LoVo (cell line): ENCODE results near the gene COL5A1.

Experiments used
- DNase-seq: peaks from one replicate; pipeline ENCODE4 v3.0.0-alpha.2; 2016; ENCODE audit warnings: low spot score

Gene COL5A1

GRCh38 chr9:134858051-134858841 lies 216.6 kb downstream of the COL5A1 start:
- no peak for DNase-seq

DNA sequence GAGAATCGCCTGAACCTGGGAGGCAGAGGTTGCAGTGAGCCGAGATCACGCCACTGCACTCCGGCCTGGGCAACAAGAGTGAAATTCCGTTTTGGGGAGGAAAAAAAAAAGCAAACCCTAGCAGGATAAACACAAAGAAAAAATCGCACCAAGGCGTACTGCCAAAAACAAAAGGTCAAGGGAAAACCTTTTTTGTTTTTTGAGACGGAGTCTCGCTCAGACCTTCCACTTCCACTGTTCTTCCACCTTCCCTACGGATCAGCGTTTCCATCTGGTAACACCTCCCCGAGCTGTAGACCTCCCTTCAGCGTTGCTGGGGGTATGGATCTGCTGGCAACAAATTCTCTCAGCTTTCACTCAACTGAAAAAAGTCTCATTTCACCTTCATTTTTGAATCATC lies 218.9 kb downstream of the COL5A1 start:
- no peak for DNase-seq

DNA sequence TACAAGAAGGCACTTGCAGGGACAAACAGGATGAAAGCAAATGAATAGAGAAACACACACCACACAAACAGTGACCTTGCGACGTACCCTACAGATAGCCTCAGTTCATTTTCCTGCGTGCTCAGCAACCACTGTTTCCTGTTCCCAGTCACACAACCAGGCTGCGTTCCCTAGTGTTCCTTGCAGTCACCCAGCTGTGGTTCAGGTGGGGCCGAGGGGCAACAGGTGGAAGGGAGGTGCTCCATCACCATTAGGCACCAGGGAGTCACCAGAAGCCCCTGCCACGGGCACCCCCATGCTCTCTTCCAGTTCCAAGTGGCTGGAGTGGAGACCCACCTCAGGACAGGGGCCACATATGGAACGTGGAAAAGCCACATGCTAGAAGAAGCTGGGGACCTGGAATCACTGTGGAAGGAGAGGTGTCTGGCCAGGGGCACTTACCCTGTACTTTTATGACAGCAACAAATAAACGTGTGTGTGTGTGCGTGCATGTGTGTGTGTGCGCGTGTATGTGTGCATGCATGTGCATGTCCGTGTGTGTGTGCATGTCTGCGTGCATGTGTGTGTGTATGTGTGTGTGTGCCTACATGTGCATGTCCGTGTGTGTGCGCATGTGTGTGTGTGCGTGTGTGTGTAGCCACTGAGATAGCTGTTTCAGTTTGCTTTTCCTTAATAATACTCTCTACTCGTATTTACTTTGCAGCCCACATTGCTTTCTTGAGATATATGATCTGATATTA lies 220.2 kb downstream of the COL5A1 start:
- no peak for DNase-seq

GRCh38 chr9:134863306-134863902 lies 221.8 kb downstream of the COL5A1 start:
- DNase-seq, result no peak

DNA sequence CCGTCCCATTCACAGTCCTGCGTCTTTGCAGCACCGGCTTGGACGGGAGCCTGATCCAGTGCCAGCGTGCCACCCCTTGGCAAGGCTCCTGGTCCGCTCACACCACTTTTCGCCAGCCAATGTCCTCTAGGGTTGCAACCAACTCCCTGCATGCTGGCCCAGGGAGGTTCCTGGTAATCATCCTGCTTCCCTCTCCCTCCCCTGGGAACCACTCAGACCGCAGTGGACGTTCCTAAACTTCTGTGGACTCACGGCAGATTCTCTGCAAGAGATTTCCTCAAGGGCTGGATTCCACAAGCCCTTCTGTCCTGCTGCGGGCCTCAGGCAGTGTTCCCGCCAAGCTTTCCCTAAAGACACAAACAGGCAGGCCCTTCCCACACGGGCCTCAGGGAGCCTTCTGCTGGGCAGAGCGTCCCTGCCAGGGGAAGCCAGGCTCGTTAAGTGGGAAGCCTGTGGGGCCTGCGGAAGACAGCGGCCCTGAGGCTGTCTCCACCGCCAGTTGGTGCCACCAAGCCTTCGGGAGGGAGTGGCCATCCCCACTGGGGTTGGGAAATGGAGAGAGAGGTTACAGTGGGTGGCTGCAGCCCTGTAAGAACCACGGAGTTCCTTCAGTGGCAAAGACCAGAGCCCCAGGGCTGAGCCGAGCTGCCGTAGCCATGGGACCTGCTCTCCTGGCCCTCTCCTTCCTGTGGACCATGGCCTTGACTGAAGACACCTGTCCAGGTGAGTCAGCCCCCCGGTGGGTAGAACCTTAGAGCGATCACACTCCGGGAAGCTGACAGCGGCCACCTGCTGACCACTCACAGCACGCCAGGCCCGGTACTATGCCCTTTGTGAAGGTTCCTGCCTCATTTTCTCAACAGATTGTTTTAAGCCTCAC lies 222.6 kb downstream of the COL5A1 start:
- DNase-seq, result no peak

- DNase-seq, result no peak
Measured at GRCh38 chr9:134864821-134865190, 223.2 kb downstream of the COL5A1 start.

DNA sequence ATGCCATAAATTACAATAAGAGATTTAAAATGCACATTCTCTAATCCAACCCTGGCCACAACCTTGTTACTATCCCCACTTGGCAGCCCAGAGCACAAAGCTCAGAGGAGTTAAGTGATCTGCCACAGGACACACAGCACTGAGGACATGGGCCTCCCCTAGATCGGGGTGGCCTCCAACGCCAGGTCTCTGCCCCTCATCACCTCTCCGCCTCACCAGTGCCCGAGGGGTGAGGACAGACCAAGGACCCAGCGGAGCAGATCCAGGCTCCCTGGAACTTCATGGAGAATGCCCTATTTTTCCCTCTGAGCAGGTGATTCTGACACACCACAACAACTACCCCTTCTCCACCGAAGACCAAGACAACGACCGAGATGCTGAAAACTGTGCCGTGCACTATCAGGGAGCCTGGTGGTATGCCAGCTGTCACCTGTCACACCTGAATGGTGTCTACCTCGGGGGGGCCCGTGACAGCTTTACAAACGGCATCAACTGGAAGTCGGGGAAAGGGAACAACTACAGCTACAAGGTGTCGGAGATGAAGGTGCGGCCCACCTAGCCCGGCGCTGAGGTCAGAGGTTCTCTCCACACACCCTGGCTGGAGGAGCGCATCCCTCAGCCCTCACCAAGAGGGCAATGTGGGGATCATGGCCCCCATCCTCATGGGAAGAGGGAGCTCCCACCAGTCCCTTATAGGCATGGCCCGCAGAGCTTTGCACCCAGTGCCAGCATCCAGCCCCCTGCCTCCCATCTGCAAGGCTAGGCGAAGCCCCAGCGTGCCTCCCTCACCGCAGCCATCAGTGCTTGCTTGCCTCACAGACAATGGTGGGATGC lies 226.5 kb downstream of the COL5A1 start:
- no peak for DNase-seq

DNA sequence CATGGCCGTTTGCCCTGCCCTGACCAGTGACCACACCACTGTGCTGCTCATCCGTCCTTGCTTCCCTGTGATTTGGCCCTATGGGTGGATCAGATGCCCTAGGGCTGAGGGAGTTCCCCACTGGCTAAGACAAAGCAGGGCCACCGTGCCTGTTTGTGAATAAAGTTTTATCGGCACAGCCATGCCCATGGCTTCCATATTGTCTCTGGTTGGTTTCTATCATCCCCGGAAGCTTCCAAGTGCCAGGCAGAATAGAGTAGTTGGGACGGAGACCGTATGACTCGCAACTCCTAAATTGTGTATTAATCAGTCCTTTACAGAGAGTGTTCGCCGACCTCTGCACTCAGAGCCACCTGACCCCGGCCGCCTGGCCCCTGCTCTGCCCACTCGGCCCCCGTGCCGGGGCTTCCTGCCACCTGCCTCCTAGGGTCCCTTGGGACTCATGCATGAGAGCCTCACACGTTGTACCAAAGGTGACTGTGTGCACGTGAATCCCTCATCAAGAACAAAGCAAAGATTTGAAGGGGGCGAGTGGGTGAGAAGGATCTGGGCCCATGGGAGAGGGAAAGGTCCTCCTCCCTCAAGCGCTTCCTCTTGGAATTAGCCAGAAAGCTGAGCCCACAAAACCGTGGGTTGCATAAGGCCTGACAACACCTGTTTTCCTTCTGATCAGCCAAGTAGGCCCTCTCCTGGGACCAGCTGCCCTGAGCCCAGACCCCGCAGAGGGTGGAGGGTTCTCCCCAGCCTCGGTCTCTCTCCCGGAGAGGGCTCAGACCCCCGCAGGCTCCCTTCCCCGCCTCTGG lies 227.3 kb downstream of the COL5A1 start:
- no peak for DNase-seq

DNA sequence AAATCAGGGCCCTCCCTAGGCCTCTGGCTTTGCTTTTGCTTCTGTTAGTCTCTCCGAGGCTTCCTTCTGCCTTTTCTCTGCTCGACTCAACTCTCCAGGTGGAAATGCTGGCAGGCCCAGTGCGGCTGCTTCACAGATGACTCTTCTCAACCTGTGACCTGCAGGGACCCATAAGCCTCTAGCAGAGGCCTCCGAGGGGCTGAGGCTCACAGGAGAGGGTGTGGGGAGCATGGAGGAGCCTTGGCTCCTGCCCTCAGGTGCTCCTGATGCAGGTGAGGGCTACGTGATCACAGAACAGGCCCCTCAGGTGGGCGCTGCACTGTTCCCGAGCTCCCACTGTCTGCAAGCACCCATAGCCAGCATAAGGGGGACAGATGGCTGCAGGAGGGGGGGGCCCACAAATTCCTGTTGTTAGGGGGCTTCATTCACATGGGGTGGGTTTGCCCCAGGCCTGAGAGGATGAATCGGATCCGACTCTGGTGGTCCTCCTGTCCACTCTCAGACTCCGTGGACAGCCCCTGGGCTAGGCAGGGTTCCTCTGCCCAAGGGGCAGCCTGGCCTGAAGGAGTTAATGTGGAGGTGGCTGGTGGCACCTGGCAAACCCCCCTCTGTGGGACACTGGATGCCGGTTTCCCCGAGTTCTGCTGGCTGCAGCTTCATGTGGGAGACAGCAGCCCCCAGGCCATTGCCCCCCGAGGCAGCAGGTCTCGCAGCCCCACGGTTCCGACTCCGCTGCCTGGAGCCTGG lies 228.1 kb downstream of the COL5A1 start:
- DNase-seq, result no peak

DNA sequence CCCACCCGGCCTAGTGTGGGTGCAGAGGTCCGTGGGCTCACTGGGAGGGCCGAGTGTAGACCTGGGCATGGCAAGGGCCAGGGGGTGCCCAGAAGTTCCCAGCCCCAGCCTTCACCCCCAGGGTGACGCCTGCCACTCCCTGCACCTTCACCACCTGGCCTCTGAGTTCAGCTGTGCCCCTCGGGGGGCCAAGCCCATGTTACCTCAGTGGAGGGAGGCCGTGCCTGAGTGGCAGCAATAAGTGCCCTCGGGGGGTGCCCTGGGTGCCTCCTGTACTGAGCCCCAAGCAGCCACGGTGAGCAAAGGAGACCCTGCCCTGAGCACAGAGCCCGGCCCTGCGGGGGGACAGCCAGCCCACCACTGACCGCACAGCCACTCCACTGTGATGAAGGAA lies 228.7 kb downstream of the COL5A1 start:
- no peak for DNase-seq

GRCh38 chr9:134870746-134871662 lies 229.4 kb downstream of the COL5A1 start:
- no peak for DNase-seq

- no peak for DNase-seq
Measured at GRCh38 chr9:134871697-134872340, 230.2 kb downstream of the COL5A1 start.

DNA sequence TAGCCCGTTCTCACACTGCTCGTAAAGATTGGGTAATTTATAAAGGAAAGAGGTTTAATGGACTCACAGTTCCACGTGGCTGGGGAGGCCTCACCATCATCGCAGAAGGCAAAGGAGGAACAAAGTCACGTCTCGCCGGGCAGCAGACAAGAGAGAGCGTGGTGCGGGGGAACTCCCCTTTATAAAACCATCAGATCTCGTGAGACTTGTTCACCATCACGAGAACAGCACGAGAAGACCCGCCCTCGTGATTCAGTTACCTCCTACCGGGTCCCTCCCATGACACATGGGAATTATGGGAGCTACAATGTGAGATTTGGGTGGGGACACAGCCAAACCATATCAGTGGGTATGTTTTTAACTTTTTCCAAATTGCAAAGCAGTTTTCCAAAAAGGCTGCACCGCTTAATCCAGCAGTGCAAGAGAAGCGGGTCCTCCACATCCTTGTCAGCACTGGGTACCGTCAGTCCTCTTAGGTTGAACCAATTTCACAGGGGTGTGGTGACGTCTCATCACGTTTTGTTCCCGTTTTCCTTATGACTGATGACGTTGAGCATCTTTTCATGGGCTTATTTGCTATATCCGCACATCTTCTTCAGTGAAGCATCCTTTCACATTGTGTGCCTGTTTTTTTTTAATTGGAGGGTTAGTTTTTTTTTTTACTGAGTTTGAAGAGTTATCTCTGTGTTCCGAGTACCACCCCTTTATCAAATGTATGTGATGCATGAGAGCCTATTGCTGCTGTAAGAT lies 231.1 kb downstream of the COL5A1 start:
- no peak for DNase-seq

GRCh38 chr9:134875371-134875770 lies 233.8 kb downstream of the COL5A1 start:
- no peak for DNase-seq

GRCh38 chr9:134877541-134877940 lies 235.9 kb downstream of the COL5A1 start:
- no peak for DNase-seq

DNA sequence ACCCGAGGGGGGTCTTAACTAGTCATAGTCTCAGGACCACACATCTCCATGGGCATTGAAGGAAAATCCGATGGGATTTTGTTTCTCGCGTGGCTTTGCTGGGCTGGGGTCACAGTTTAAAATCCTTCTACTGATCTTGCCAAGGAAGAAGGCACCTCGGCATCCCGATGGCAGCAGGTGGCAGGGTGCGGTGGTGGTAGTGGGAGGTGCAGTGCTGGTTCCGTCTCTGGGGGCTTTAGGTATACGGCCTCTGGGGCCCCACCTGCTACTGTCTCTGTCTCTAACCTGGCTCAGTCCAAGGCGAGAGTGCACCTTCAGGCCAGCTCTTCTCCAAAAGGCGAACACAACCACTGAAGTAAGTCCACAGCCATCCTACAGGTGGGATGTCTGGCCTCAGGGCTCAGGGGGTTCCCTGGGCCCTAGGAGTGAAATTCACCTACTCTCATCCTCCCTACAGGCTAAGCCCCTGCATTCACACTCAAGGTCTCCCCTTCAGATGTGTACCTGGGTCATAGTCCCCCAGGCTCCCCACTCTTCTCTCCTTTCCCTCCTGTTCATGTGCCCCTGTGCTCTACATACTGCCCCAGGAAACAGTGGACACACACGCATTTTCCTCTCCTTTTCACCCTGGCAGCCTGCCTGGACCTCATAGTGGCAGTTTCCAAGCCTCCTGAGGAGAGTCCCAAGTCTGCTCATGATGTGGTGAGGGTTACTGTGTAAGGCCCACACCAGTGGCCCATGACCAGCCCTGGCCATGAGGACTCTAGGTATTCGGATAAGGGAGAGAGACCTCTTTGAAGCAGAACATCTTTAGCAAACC lies 238.3 kb downstream of the COL5A1 start:
- no peak for DNase-seq
